ENCODE measurements around the gene RABEP1. TPM values are rescaled to one million over a fixed set of nuclear protein-coding genes. Genes with fewer than 3 reads are reported as not detected.

The RABEP1 gene
- total RNA-seq, 4 donors from 2014 or later: 14.9 to 59.7 (median 38.8) TPM

GRCh38 chr17:5419959-5420653, 138.0 kb downstream of the RABEP1 start, which contains the start of gene RPAIN:
TSS of gene RPAIN (plus strand) at chr17:5420182. CDS start at chr17:5420211, 29 bp downstream.
- Histone ChIP-seq H3K4me1 (peaks cover 0 to 6% of the 10 kb centered on the region in 2 donors), H3K4me3 (peak within 1 kb of the TSS; percentile 74 to 87), H3K27ac (peak within 1 kb of the TSS; percentile 92), H3K36me3 (no peaks in the 10 kb centered on the region), H3K27me3 (no peaks in the 10 kb centered on the region), H3K9me3 (no peaks in the 10 kb centered on the region)
- peak; percentile 85 to 87 for DNase-seq
- TF ChIP-seq POLR2A (IDR thresholded peaks at IDR 0.05): peak; percentile 49 to 57
- peak in 1 of 4 experiments; percentile 15 for TF ChIP-seq CTCF (IDR thresholded peaks at IDR 0.05)
- intact Hi-C loops (cut with DNase I; ENCODE audit: low total_unique reads): no loop called here

- intact Hi-C loops (cut with DNase I; ENCODE audit: low total_unique reads): no loop called here
- peaks cover 0 to 6% of the 10 kb centered on the region in 2 donors for H3K4me1 ChIP-seq
- H3K27me3 ChIP-seq: no peaks in the 10 kb centered on the region
- no peak overlapping the region for H3K4me3 ChIP-seq
- H3K27ac ChIP-seq: no peak overlapping the region
- H3K9me3 ChIP-seq: no peaks in the 10 kb centered on the region
- no peak for DNase-seq
- no peaks in the 10 kb centered on the region for H3K36me3 ChIP-seq
- TF ChIP-seq POLR2A (IDR thresholded peaks at IDR 0.05): no peak
- no peak for TF ChIP-seq CTCF (IDR thresholded peaks at IDR 0.05)
These were observed 140.4 kb downstream of the RABEP1 start for GRCh38 chr17:5422505-5422904.

- H3K4me1 ChIP-seq: no peaks in the 10 kb centered on the region
- no peak for DNase-seq
- no peak overlapping the region for H3K27ac ChIP-seq
- no peaks in the 10 kb centered on the region for H3K27me3 ChIP-seq
- H3K9me3 ChIP-seq: no peaks in the 10 kb centered on the region
- H3K36me3 ChIP-seq: no peaks in the 10 kb centered on the region
- intact Hi-C loops (cut with DNase I; ENCODE audit: low total_unique reads): no loop called here
- no peak overlapping the region for H3K4me3 ChIP-seq
- TF ChIP-seq POLR2A (IDR thresholded peaks at IDR 0.05): no peak
- no peak for TF ChIP-seq CTCF (IDR thresholded peaks at IDR 0.05)
These were observed 142.8 kb downstream of the RABEP1 start for GRCh38 chr17:5424909-5425308.

GRCh38 chr17:5425826-5426225, 143.7 kb downstream of the RABEP1 start:
- no peak overlapping the region for H3K4me3 ChIP-seq
- no peaks in the 10 kb centered on the region for H3K36me3 ChIP-seq
- H3K9me3 ChIP-seq: no peaks in the 10 kb centered on the region
- no peak for DNase-seq
- intact Hi-C loops (cut with DNase I; ENCODE audit: low total_unique reads): no loop called here
- H3K27me3 ChIP-seq: no peaks in the 10 kb centered on the region
- H3K4me1 ChIP-seq: no peaks in the 10 kb centered on the region
- H3K27ac ChIP-seq: no peak overlapping the region
- no peak for TF ChIP-seq POLR2A (IDR thresholded peaks at IDR 0.05)
- no peak for TF ChIP-seq CTCF (IDR thresholded peaks at IDR 0.05)

- H3K36me3 ChIP-seq: no peaks in the 10 kb centered on the region
- no peaks in the 10 kb centered on the region for H3K9me3 ChIP-seq
- H3K4me1 ChIP-seq: no peaks in the 10 kb centered on the region
- H3K27ac ChIP-seq: no peak overlapping the region
- intact Hi-C loops (cut with DNase I; ENCODE audit: low total_unique reads): no loop called here
- H3K27me3 ChIP-seq: no peaks in the 10 kb centered on the region
- no peak overlapping the region for H3K4me3 ChIP-seq
- TF ChIP-seq POLR2A (IDR thresholded peaks at IDR 0.05) (no peak), CTCF (IDR thresholded peaks at IDR 0.05) (no peak)
- DNase-seq: no peak
These were observed 147.3 kb downstream of the RABEP1 start for GRCh38 chr17:5429191-5429887.

Measured in uterus (tissue), 4 donors.